WTC11 (cell line): Measurements from ENCODE around the gene SLC38A10. TPM values are rescaled to one million over a fixed set of nuclear protein-coding genes. Genes with fewer than 3 reads are reported as not detected.

Experiments used
- ATAC-seq: fragments of 200-7000 bp; cut with Tn5 transposase; 2 replicates; pipeline ENCODE4 v1.10.0; 2021; ENCODE audit warnings: mild to moderate bottlenecking, moderate library complexity
- CTCF ChIA-PET: fragments of 300-600 bp; sonication (Branson Sonifier 250); formaldehyde crosslinking; loops from one replicate; lab custom pipeline; 2021; ENCODE audit warnings: antibody characterized with exemption; lab: Charles Lee
- POLR2A ChIA-PET: fragments of 350-600 bp; sonication (Branson Sonifier 250); formaldehyde crosslinking; loops from one replicate; lab custom pipeline; 2021; ENCODE audit warnings: antibody characterized with exemption; lab: Charles Lee
- DNase-seq: peaks from one replicate; pipeline ENCODE4 v3.0.0; 2021; ENCODE audit warnings: low spot score
- H3K27ac Mint-ChIP-seq: 2 replicates; pipeline ENCODE4 v1.8.0; 2021; ENCODE audit warnings: mixed read lengths
- H3K27me3 Mint-ChIP-seq: 2 replicates; pipeline ENCODE4 v1.8.0; 2021; ENCODE audit warnings: low read depth, mild to moderate bottlenecking, moderate library complexity, mixed read lengths
- H3K36me3 Mint-ChIP-seq: 2 replicates; pipeline ENCODE4 v1.8.0; 2021; ENCODE audit warnings: mixed read lengths
- H3K4me1 Mint-ChIP-seq: 2 replicates; pipeline ENCODE4 v1.8.0; 2022; ENCODE audit warnings: mixed read lengths
- H3K4me3 Mint-ChIP-seq: 2 replicates; pipeline ENCODE4 v1.8.0; 2021; ENCODE audit warnings: mild to moderate bottlenecking, moderate library complexity, mixed read lengths
- H3K9me3 Mint-ChIP-seq: 2 replicates; pipeline ENCODE4 v1.8.0; 2021; ENCODE audit warnings: mixed read lengths
- ATF2 ChIP-seq: sonication (generic); formaldehyde crosslinking; IDR thresholded peaks from 2 replicates; pipeline ENCODE4 v1.8.1; 2022; ENCODE audit warnings: low read depth, missing genetic modification reagents, borderline replicate concordance
- ATF3 ChIP-seq: sonication (generic); formaldehyde crosslinking; conservative IDR thresholded peaks from 2 replicates; pipeline ENCODE4 v1.8.1; 2022; ENCODE audit warnings: mild to moderate bottlenecking, missing genetic modification reagents
- CDX4 ChIP-seq: fragments of 250-450 bp; sonication (Bioruptor Pico); IDR thresholded peaks from 2 replicates; pipeline ENCODE4 v1.9.0; 2021; ENCODE audit warnings: moderate library complexity, mild to moderate bottlenecking, inconsistent platforms, borderline replicate concordance
- CREB1 ChIP-seq: sonication (generic); formaldehyde crosslinking; IDR thresholded peaks from 2 replicates; pipeline ENCODE4 v1.8.0; 2023; ENCODE audit warnings: mild to moderate bottlenecking, missing genetic modification reagents
- EMX1 ChIP-seq: fragments of 250-450 bp; sonication (Bioruptor Pico); IDR thresholded peaks from 2 replicates; pipeline ENCODE4 v1.8.0; 2021; ENCODE audit warnings: mild to moderate bottlenecking
- GABPB1 ChIP-seq: sonication (generic); formaldehyde crosslinking; IDR thresholded peaks from 2 replicates; pipeline ENCODE4 v1.8.1; 2023; ENCODE audit warnings: mild to moderate bottlenecking, missing genetic modification reagents
- IRF2 ChIP-seq: sonication (generic); formaldehyde crosslinking; IDR thresholded peaks from 2 replicates; pipeline ENCODE4 v1.8.0; 2022; ENCODE audit warnings: low read depth, missing genetic modification reagents, borderline replicate concordance
- MXD4 ChIP-seq: fragments of 250-450 bp; sonication (Bioruptor Pico); IDR thresholded peaks from 2 replicates; pipeline ENCODE4 v1.8.0; 2021; ENCODE audit warnings: mild to moderate bottlenecking, moderate library complexity, borderline replicate concordance
- NFE2L1 ChIP-seq: sonication (generic); formaldehyde crosslinking; IDR thresholded peaks from 2 replicates; pipeline ENCODE4 v1.8.1; 2023; ENCODE audit warnings: missing genetic modification reagents
- NR3C1 ChIP-seq: sonication (generic); formaldehyde crosslinking; conservative IDR thresholded peaks from 2 replicates; pipeline ENCODE4 v1.8.1; 2023; ENCODE audit warnings: low read depth, mild to moderate bottlenecking, missing genetic modification reagents
- SOX15 ChIP-seq: fragments of 250-450 bp; sonication (Bioruptor Pico); IDR thresholded peaks from 2 replicates; pipeline ENCODE4 v1.9.0; 2021; ENCODE audit warnings: mild to moderate bottlenecking
- USF1 ChIP-seq: sonication (generic); formaldehyde crosslinking; IDR thresholded peaks from 2 replicates; pipeline ENCODE4 v1.8.0; 2022; ENCODE audit warnings: mild to moderate bottlenecking, missing genetic modification reagents
- ZBTB21 ChIP-seq: sonication (generic); formaldehyde crosslinking; IDR thresholded peaks from 2 replicates; pipeline ENCODE4 v1.8.1; 2023; ENCODE audit warnings: mild to moderate bottlenecking, missing genetic modification reagents, borderline replicate concordance
- ZNF219 ChIP-seq: sonication (generic); formaldehyde crosslinking; IDR thresholded peaks from 2 replicates; pipeline ENCODE4 v1.8.0; 2023; ENCODE audit warnings: missing genetic modification reagents, mild to moderate bottlenecking, borderline replicate concordance
- ZNF232 ChIP-seq: sonication (generic); formaldehyde crosslinking; IDR thresholded peaks from 2 replicates; pipeline ENCODE4 v1.8.0; 2022; ENCODE audit warnings: mild to moderate bottlenecking, missing genetic modification reagents
- ZNF416 ChIP-seq: fragments of 250-450 bp; sonication (Bioruptor Pico); IDR thresholded peaks from 2 replicates; pipeline ENCODE4 v1.9.0; 2021; ENCODE audit warnings: mild to moderate bottlenecking, inconsistent platforms
- ZNF671 ChIP-seq: fragments of 250-450 bp; sonication (Bioruptor Pico); IDR thresholded peaks from 2 replicates; pipeline ENCODE4 v1.8.0; 2021; ENCODE audit warnings: mild to moderate bottlenecking
- total RNA-seq: library from RNA; stranded (reverse); gene quantifications from 3 replicates; pipeline ENCODE4 v1.2.3, GENCODE V29; 2021
- TF ChIP-seq, protein P1 (sequence below): fragments of 200-600 bp; IDR thresholded peaks from 2 replicates; pipeline ENCODE4 v1.8.0; 2022; ENCODE audit warnings: antibody characterized with exemption
- TF ChIP-seq, protein P2 (sequence below): fragments of 250-450 bp; sonication (Bioruptor Pico); IDR thresholded peaks from 2 replicates; pipeline ENCODE4 v1.9.0; 2021; ENCODE audit warnings: mild to moderate bottlenecking
- TF ChIP-seq, protein P3 (sequence below): sonication (generic); formaldehyde crosslinking; IDR thresholded peaks from 2 replicates; pipeline ENCODE4 v1.8.1; 2023; ENCODE audit warnings: mild to moderate bottlenecking, missing genetic modification reagents
- TF ChIP-seq, protein P4 (sequence below): sonication (generic); formaldehyde crosslinking; IDR thresholded peaks from 2 replicates; pipeline ENCODE4 v1.8.1; 2022; ENCODE audit warnings: missing genetic modification reagents, borderline replicate concordance
- TF ChIP-seq, protein P5 (sequence below): sonication (generic); formaldehyde crosslinking; IDR thresholded peaks from 2 replicates; pipeline ENCODE4 v1.8.0; 2022; ENCODE audit warnings: mild to moderate bottlenecking, missing genetic modification reagents
- TF ChIP-seq, protein P6 (sequence below): fragments of 250-450 bp; sonication (Bioruptor Pico); IDR thresholded peaks from 2 replicates; pipeline ENCODE4 v1.8.0; 2021; ENCODE audit warnings: mild to moderate bottlenecking

Gene SLC38A10
- total RNA-seq, 1 experiment from 2014 or later, result 47.0 TPM

GRCh38 chr17:81213978-81214377, 81.1 kb downstream of the SLC38A10 start:
- TF ChIP-seq, protein P1, sequence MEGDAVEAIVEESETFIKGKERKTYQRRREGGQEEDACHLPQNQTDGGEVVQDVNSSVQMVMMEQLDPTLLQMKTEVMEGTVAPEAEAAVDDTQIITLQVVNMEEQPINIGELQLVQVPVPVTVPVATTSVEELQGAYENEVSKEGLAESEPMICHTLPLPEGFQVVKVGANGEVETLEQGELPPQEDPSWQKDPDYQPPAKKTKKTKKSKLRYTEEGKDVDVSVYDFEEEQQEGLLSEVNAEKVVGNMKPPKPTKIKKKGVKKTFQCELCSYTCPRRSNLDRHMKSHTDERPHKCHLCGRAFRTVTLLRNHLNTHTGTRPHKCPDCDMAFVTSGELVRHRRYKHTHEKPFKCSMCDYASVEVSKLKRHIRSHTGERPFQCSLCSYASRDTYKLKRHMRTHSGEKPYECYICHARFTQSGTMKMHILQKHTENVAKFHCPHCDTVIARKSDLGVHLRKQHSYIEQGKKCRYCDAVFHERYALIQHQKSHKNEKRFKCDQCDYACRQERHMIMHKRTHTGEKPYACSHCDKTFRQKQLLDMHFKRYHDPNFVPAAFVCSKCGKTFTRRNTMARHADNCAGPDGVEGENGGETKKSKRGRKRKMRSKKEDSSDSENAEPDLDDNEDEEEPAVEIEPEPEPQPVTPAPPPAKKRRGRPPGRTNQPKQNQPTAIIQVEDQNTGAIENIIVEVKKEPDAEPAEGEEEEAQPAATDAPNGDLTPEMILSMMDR, result no peak
- TF ChIP-seq, protein P2, sequence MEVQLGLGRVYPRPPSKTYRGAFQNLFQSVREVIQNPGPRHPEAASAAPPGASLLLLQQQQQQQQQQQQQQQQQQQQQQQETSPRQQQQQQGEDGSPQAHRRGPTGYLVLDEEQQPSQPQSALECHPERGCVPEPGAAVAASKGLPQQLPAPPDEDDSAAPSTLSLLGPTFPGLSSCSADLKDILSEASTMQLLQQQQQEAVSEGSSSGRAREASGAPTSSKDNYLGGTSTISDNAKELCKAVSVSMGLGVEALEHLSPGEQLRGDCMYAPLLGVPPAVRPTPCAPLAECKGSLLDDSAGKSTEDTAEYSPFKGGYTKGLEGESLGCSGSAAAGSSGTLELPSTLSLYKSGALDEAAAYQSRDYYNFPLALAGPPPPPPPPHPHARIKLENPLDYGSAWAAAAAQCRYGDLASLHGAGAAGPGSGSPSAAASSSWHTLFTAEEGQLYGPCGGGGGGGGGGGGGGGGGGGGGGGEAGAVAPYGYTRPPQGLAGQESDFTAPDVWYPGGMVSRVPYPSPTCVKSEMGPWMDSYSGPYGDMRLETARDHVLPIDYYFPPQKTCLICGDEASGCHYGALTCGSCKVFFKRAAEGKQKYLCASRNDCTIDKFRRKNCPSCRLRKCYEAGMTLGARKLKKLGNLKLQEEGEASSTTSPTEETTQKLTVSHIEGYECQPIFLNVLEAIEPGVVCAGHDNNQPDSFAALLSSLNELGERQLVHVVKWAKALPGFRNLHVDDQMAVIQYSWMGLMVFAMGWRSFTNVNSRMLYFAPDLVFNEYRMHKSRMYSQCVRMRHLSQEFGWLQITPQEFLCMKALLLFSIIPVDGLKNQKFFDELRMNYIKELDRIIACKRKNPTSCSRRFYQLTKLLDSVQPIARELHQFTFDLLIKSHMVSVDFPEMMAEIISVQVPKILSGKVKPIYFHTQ, result no peak
- no peak for TF ChIP-seq SOX15 (CRISPR knock-in tag)
- TF ChIP-seq, protein P3, sequence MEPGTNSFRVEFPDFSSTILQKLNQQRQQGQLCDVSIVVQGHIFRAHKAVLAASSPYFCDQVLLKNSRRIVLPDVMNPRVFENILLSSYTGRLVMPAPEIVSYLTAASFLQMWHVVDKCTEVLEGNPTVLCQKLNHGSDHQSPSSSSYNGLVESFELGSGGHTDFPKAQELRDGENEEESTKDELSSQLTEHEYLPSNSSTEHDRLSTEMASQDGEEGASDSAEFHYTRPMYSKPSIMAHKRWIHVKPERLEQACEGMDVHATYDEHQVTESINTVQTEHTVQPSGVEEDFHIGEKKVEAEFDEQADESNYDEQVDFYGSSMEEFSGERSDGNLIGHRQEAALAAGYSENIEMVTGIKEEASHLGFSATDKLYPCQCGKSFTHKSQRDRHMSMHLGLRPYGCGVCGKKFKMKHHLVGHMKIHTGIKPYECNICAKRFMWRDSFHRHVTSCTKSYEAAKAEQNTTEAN, result no peak
- TF ChIP-seq, protein P4, sequence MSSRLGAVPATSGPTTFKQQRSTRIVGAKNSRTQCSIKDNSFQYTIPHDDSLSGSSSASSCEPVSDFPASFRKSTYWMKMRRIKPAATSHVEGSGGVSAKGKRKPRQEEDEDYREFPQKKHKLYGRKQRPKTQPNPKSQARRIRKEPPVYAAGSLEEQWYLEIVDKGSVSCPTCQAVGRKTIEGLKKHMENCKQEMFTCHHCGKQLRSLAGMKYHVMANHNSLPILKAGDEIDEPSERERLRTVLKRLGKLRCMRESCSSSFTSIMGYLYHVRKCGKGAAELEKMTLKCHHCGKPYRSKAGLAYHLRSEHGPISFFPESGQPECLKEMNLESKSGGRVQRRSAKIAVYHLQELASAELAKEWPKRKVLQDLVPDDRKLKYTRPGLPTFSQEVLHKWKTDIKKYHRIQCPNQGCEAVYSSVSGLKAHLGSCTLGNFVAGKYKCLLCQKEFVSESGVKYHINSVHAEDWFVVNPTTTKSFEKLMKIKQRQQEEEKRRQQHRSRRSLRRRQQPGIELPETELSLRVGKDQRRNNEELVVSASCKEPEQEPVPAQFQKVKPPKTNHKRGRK, result no peak
- TF ChIP-seq, protein P5, sequence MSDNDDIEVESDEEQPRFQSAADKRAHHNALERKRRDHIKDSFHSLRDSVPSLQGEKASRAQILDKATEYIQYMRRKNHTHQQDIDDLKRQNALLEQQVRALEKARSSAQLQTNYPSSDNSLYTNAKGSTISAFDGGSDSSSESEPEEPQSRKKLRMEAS (CRISPR knock-in tag), result no peak
- TF ChIP-seq ZNF416 (CRISPR knock-in tag), result no peak
- no peak for TF ChIP-seq GABPB1 (CRISPR knock-in tag)
- TF ChIP-seq ATF3 (CRISPR knock-in tag), result no peak
- no peak for TF ChIP-seq MXD4 (CRISPR knock-in tag)
- no peak for TF ChIP-seq CREB1 (CRISPR knock-in tag)
- TF ChIP-seq ATF2 (CRISPR knock-in tag), result no peak
- TF ChIP-seq NFE2L1 (CRISPR knock-in tag), result no peak
- TF ChIP-seq ZBTB21 (CRISPR knock-in tag), result no peak
- 0 out of 2 replicates have a peak, but pooled peaks cover 3% of the 10 kb centered on the region for H3K36me3 Mint-ChIP-seq
- CTCF ChIA-PET, result no interaction called here
- no peaks in the 10 kb centered on the region for H3K9me3 Mint-ChIP-seq
- no peak overlapping the region for H3K27ac Mint-ChIP-seq
- POLR2A ChIA-PET, result no interaction called here
- no peak overlapping the region for H3K4me3 Mint-ChIP-seq
- ATAC-seq (no peak), DNase-seq (no peak)
- H3K4me1 Mint-ChIP-seq, result no peaks in the 10 kb centered on the region
- no peaks in the 10 kb centered on the region for H3K27me3 Mint-ChIP-seq

GRCh38 chr17:81212365-81212764, 82.7 kb downstream of the SLC38A10 start:
- 0 out of 2 replicates have a peak, but pooled peaks cover 3% of the 10 kb centered on the region for H3K36me3 Mint-ChIP-seq
- POLR2A ChIA-PET, result no interaction called here
- H3K9me3 Mint-ChIP-seq, result no peaks in the 10 kb centered on the region
- DNase-seq (no peak), ATAC-seq (no peak)
- no peak overlapping the region for H3K4me3 Mint-ChIP-seq
- H3K27me3 Mint-ChIP-seq, result no peaks in the 10 kb centered on the region
- no peak overlapping the region for H3K27ac Mint-ChIP-seq
- CTCF ChIA-PET, result no interaction called here
- H3K4me1 Mint-ChIP-seq, result no peaks in the 10 kb centered on the region
- no peak for TF ChIP-seq EMX1
- TF ChIP-seq USF1 (CRISPR knock-in tag), result no peak
- no peak for TF ChIP-seq ZBTB21 (CRISPR knock-in tag)
- TF ChIP-seq IRF2 (CRISPR knock-in tag), result no peak
- TF ChIP-seq ZNF232 (CRISPR knock-in tag), result no peak
- TF ChIP-seq ATF3 (CRISPR knock-in tag), result no peak
- no peak for TF ChIP-seq NR3C1 (CRISPR knock-in tag)
- TF ChIP-seq ZNF671, result no peak
- TF ChIP-seq CREB1 (CRISPR knock-in tag), result no peak
- TF ChIP-seq ZNF219 (CRISPR knock-in tag), result no peak
- TF ChIP-seq, protein P6, sequence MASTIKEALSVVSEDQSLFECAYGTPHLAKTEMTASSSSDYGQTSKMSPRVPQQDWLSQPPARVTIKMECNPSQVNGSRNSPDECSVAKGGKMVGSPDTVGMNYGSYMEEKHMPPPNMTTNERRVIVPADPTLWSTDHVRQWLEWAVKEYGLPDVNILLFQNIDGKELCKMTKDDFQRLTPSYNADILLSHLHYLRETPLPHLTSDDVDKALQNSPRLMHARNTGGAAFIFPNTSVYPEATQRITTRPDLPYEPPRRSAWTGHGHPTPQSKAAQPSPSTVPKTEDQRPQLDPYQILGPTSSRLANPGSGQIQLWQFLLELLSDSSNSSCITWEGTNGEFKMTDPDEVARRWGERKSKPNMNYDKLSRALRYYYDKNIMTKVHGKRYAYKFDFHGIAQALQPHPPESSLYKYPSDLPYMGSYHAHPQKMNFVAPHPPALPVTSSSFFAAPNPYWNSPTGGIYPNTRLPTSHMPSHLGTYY (CRISPR knock-in tag), result no peak
- TF ChIP-seq CDX4 (CRISPR knock-in tag), result no peak
